Trophoblast cell (in vitro differentiated cells and primary cell): ENCODE results near the gene PPP2R2C.

Experiments
- DNase-seq, 2 donors: peaks; one replicate each; pipeline ENCODE4 v3.0.0-alpha.2; 2016
- H2AFZ ChIP-seq: 2 replicates; pipeline ENCODE4 v1.6.1; 2013; ENCODE audit warnings: low read length, moderate library complexity, mild to moderate bottlenecking; ENCODE audit not compliant: insufficient read depth, poor library complexity
- H2AK5ac ChIP-seq: 2 replicates; pipeline ENCODE4 v1.6.1; 2013; ENCODE audit warnings: mild to moderate bottlenecking, low read length
- H2BK120ac ChIP-seq: 2 replicates; pipeline ENCODE4 v1.6.1; 2013; ENCODE audit warnings: low read length, mild to moderate bottlenecking, moderate library complexity; ENCODE audit not compliant: insufficient read depth, poor library complexity
- H2BK12ac ChIP-seq: 2 replicates; pipeline ENCODE4 v1.6.1; 2013; ENCODE audit warnings: mild to moderate bottlenecking, low read length, moderate library complexity
- H2BK5ac ChIP-seq: 2 replicates; pipeline ENCODE4 v1.6.1; 2013; ENCODE audit warnings: low read length, low read depth, moderate library complexity, mild to moderate bottlenecking; ENCODE audit not compliant: poor library complexity
- H3K14ac ChIP-seq: 2 replicates; pipeline ENCODE4 v1.6.1; 2013; ENCODE audit warnings: mild to moderate bottlenecking, low read length
- H3K18ac ChIP-seq: 2 replicates; pipeline ENCODE4 v1.6.1; 2013; ENCODE audit warnings: mild to moderate bottlenecking, low read length
- H3K23ac ChIP-seq: 2 replicates; pipeline ENCODE4 v1.6.1; 2013; ENCODE audit warnings: low read length
- H3K27ac ChIP-seq: 2 replicates; pipeline ENCODE4 v1.5.1; 2013; ENCODE audit warnings: low read depth, mild to moderate bottlenecking, inconsistent platforms, low read length, moderate library complexity
- H3K27me3 ChIP-seq: 2 replicates; pipeline ENCODE4 v1.6.1; 2013; ENCODE audit warnings: inconsistent platforms, mild to moderate bottlenecking, low read length, moderate library complexity; ENCODE audit not compliant: insufficient read depth
- H3K36me3 ChIP-seq, 2 experiments: 1 replicate in 1 of 2; 2 replicates in 1 of 2; pipeline ENCODE4 v1.6.1; 2013; ENCODE audit warnings: low read length in 2 of 2, mild to moderate bottlenecking in 2 of 2, moderate library complexity in 1 of 2; ENCODE audit not compliant: insufficient read depth in 2 of 2, control insufficient read depth in 1 of 2
- H3K4ac ChIP-seq: 2 replicates; pipeline ENCODE4 v1.6.1; 2013; ENCODE audit warnings: low read depth, mild to moderate bottlenecking, low read length, moderate library complexity
- H3K4me1 ChIP-seq, 2 experiments: 1 replicate in 1 of 2; 2 replicates in 1 of 2; pipeline ENCODE4 v1.6.1; 2013; ENCODE audit warnings: low read length in 2 of 2, mild to moderate bottlenecking in 2 of 2, moderate library complexity in 1 of 2; ENCODE audit not compliant: insufficient read depth in 2 of 2, control insufficient read depth in 1 of 2
- H3K4me2 ChIP-seq: 2 replicates; pipeline ENCODE4 v1.6.1; 2013; ENCODE audit warnings: inconsistent platforms, mild to moderate bottlenecking, low read length, moderate library complexity
- H3K4me3 ChIP-seq: 2 replicates; pipeline ENCODE4 v1.5.1; 2013; ENCODE audit warnings: mild to moderate bottlenecking, low read depth, low read length, inconsistent platforms
- H3K79me1 ChIP-seq: one replicate; pipeline ENCODE4 v1.6.1; 2013; ENCODE audit warnings: low read length
- H3K79me2 ChIP-seq: 2 replicates; pipeline ENCODE4 v1.6.1; 2013; ENCODE audit warnings: low read length, mild to moderate bottlenecking; ENCODE audit not compliant: control insufficient read depth, insufficient read depth, poor library complexity
- H3K9ac ChIP-seq: 2 replicates; pipeline ENCODE4 v1.6.1; 2013; ENCODE audit warnings: mild to moderate bottlenecking, low read length
- H3K9me3 ChIP-seq: 2 replicates; pipeline ENCODE4 v1.6.1; 2013; ENCODE audit warnings: low read depth, mild to moderate bottlenecking, control low read depth, inconsistent platforms, low read length; ENCODE audit not compliant: insufficient read depth
- H4K12ac ChIP-seq: 2 replicates; pipeline ENCODE4 v1.6.1; 2013; ENCODE audit warnings: low read depth, mild to moderate bottlenecking, low read length, moderate library complexity
- H4K8ac ChIP-seq: 2 replicates; pipeline ENCODE4 v1.6.1; 2013; ENCODE audit warnings: low read depth, mild to moderate bottlenecking, low read length, moderate library complexity
- H4K91ac ChIP-seq: one replicate; pipeline ENCODE4 v1.6.1; 2013; ENCODE audit warnings: low read depth, mild to moderate bottlenecking, low read length, moderate library complexity
- WGBS: extraction: QIAGEN DNeasy Blood & Tissue Kit; methylation state at CpG from one replicate; pipeline ENCODE4 v1.1.7; 2013; ENCODE audit warnings: missing lambda C conversion rate; ENCODE audit not compliant: insufficient read length, insufficient coverage; ENCODE audit errors: extremely low coverage; 5-methylcytosine and 5-hydroxymethylcytosine counted together

Gene PPP2R2C

DNA sequence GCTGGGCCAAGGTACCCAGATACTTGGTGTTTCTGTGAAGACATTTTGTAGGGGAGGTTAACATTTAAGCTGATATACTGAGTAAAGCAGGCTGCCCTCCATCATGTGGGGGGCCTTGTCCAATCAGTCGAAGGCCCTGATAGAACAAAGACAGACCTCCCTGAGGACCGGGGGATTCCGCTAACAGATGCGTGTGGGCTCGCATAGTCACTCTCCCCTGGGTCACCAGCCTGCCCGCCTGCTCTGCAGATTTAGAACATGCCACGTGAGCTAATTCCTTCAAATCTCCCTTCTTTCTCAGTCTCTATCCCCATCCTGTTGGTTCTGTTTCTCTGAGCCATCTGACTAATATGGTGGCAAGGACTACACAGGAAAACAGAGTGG, 142.0 kb downstream of the PPP2R2C start:
- Histone ChIP-seq H3K23ac (no peak overlapping the region), H3K4me2 (no peak overlapping the region), H2AFZ (no peak overlapping the region), H4K91ac (no peak overlapping the region), H3K79me1 (no peaks in the 10 kb centered on the region), H3K14ac (no peak overlapping the region), H3K9ac (no peak overlapping the region), H3K36me3 (no peaks in the 10 kb centered on the region), H2BK12ac (no peak overlapping the region), H4K12ac (no peak overlapping the region), H2AK5ac (no peak overlapping the region), H3K4me3 (no peak overlapping the region), H3K9me3 (peaks cover 4% of the 10 kb centered on the region), H2BK5ac (no peak overlapping the region), H3K18ac (no peak overlapping the region), H3K4ac (no peak overlapping the region), H4K8ac (no peak overlapping the region), H3K27me3 (no peaks in the 10 kb centered on the region), H3K27ac (no peak overlapping the region), H3K79me2 (no peaks in the 10 kb centered on the region), H2BK120ac (no peak overlapping the region), H3K4me1 (peaks cover 2 to 3% of the 10 kb centered on the region in 2 experiments)
- WGBS, result no CpG with 5 or more reads among the region's 7 CpGs
- DNase-seq, result no peak

DNA sequence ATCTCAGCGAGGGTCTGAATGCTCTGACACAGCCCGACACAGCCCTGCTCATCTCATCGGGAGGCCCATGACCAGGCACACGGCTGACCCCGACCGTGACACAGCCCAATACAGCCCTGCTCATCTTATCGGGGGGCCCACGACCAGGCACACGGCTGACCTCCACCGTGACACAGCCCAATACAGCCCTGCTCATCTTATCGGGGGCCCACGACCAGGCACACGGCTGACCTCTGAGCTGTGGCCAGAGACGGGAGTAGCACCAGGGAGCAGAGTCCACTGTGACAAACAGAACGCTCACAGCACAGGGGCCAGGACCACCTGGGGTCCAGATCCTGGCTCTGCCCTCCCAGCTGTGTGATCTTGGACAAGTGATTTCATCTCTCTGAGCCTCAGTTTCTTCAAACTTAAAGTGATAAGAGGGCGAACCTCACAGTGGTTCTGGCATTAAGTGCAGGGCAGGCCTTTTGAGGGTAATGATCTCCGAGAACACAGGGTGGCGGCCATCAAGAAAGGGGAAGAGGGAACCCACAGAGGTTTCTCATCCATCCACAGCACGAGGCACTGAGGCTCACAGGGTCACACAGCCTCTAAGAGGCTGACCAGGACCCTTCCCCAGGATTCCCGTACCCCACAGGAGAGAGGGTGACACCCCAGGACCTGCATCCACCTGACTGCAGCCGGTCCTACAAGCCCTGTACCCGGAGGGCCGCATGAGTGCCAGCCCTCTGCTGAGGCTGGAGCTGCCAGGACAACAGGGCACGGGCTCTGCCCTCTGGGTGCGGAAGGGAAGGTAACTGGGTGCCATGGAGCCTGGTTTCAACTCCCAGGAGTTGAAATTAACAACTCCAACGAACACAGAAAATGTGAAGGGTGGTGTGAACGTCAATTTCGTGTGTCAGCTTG, 142.7 kb downstream of the PPP2R2C start:
- Histone ChIP-seq H3K4me3 (no peak overlapping the region), H3K79me1 (no peaks in the 10 kb centered on the region), H2AFZ (no peak overlapping the region), H3K4me2 (no peak overlapping the region), H4K8ac (no peak overlapping the region), H3K9ac (no peak overlapping the region), H2BK5ac (no peak overlapping the region), H2BK120ac (no peak overlapping the region), H3K79me2 (no peaks in the 10 kb centered on the region), H2BK12ac (no peak overlapping the region), H2AK5ac (no peak overlapping the region), H3K23ac (no peak overlapping the region), H3K4ac (no peak overlapping the region), H3K36me3 (no peaks in the 10 kb centered on the region), H3K27ac (no peak overlapping the region), H4K91ac (no peak overlapping the region), H3K27me3 (no peaks in the 10 kb centered on the region), H3K18ac (no peak overlapping the region), H3K14ac (no peak overlapping the region), H3K4me1 (peaks cover 2 to 3% of the 10 kb centered on the region in 2 experiments), H4K12ac (no peak overlapping the region), H3K9me3 (peaks cover 4% of the 10 kb centered on the region)
- no peak for DNase-seq
- WGBS, result no CpG with 5 or more reads among the region's 28 CpGs

DNA sequence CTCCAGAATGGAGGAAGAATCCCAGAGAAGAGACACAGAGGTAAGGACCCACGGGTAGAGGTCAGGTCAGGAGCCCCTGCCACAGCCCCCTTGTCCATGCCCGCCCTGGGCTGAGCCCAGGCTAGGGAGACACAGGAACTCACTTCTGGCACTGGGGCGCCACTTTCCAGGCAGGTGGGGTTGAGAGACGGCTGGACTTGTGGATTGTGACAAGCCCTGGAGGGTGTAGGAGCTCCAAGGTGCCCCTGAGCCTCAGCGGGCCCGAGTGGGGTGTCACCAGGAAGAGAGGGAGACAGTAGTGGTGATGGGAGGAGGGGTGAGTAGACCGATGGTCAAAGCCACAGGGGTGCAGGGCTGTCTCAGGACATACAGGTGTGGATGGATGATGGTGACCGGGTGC, 143.9 kb downstream of the PPP2R2C start:
- DNase-seq, result no peak

DNA sequence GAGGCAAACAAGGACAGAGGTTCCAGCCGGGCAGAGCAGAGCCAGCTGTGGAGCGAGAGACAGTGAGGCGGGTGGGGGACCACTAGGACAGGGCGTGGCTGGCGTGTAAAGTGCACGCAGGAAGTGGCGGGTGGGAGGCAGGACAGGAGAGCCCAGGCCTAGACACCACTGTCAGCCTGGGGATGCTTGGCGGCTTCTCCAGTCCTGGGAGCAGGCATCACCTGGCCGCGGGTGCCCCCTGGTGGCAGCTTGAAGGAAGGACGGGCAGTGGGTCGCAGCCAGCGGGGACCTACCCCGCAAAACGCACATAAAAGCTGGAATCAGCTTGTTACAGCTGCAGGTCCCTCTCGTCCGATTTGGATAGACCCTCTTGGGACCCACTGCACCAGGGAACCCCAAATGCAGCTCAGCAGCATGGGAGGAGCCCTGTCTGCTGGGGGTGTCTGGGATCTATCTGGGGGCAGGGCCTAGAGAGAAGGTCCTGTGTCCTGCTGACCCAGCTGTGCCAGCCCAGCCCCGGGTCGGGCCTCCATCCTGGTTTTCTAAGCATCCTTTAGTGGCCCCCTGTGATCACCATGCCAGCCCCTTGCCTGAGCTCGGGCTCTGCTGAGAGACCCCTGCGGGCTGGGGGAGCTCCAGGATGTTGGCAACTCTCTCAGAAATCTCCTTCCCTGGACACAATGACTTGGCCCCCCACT, 145.0 kb downstream of the PPP2R2C start:
- no peak overlapping the region for H3K27ac ChIP-seq
- peak; percentile 68 to 87 for DNase-seq
- no peak overlapping the region for H3K23ac ChIP-seq
- WGBS, result no CpG with 5 or more reads among the region's 21 CpGs
- H4K91ac ChIP-seq, result no peak overlapping the region
- no peak overlapping the region for H2AK5ac ChIP-seq
- no peak overlapping the region for H3K18ac ChIP-seq
- H3K9ac ChIP-seq, result no peak overlapping the region
- no peak overlapping the region for H3K4me3 ChIP-seq
- H3K4me1 ChIP-seq, result peaks cover 2 to 3% of the 10 kb centered on the region in 2 experiments
- no peak overlapping the region for H3K4me2 ChIP-seq
- H3K14ac ChIP-seq, result no peak overlapping the region
- H2BK120ac ChIP-seq, result no peak overlapping the region
- no peak overlapping the region for H2AFZ ChIP-seq
- H3K4ac ChIP-seq, result no peak overlapping the region
- no peaks in the 10 kb centered on the region for H3K27me3 ChIP-seq
- H3K36me3 ChIP-seq, result no peaks in the 10 kb centered on the region
- no peaks in the 10 kb centered on the region for H3K79me1 ChIP-seq
- H4K12ac ChIP-seq, result no peak overlapping the region
- H3K79me2 ChIP-seq, result no peaks in the 10 kb centered on the region
- no peak overlapping the region for H2BK5ac ChIP-seq
- no peak overlapping the region for H4K8ac ChIP-seq
- peaks cover 4% of the 10 kb centered on the region for H3K9me3 ChIP-seq
- no peak overlapping the region for H2BK12ac ChIP-seq

More for the DNA sequence above, 143.9 kb downstream of the PPP2R2C start:
- peaks cover 2 to 3% of the 10 kb centered on the region in 2 experiments for H3K4me1 ChIP-seq
- no peak overlapping the region for H4K12ac ChIP-seq
- H3K9ac ChIP-seq, result no peak overlapping the region
- H3K14ac ChIP-seq, result no peak overlapping the region
- H3K79me2 ChIP-seq, result no peaks in the 10 kb centered on the region
- no peaks in the 10 kb centered on the region for H3K79me1 ChIP-seq
- no peak overlapping the region for H2BK120ac ChIP-seq
- H2BK5ac ChIP-seq, result no peak overlapping the region
- no peak overlapping the region for H3K4me2 ChIP-seq
- H3K18ac ChIP-seq, result no peak overlapping the region
- no peaks in the 10 kb centered on the region for H3K36me3 ChIP-seq
- WGBS, result no CpG with 5 or more reads among the region's 8 CpGs
- H3K9me3 ChIP-seq, result peaks cover 4% of the 10 kb centered on the region
- no peak overlapping the region for H4K91ac ChIP-seq
- no peak overlapping the region for H3K27ac ChIP-seq
- no peak overlapping the region for H2AFZ ChIP-seq
- H3K23ac ChIP-seq, result no peak overlapping the region
- no peak overlapping the region for H3K4me3 ChIP-seq
- H2BK12ac ChIP-seq, result no peak overlapping the region
- no peak overlapping the region for H3K4ac ChIP-seq
- H3K27me3 ChIP-seq, result no peaks in the 10 kb centered on the region
- no peak overlapping the region for H4K8ac ChIP-seq
- H2AK5ac ChIP-seq, result no peak overlapping the region
